Activated CD8-positive, alpha-beta memory T cell treated with anti-CD3 and anti-CD28 coated beads, Interleukin-2, amount 50 U/mL, for 1 hour (primary cell): ENCODE measurements around the gene IFT122.
A peak's percentile ranks its signal among the peaks of the same experiment; 100 is the strongest.

Source experiments
- DNase-seq: peaks from one replicate; pipeline ENCODE4 v3.0.0-alpha.2; 2020; ENCODE audit errors: extremely low read depth

IFT122 gene

DNA sequence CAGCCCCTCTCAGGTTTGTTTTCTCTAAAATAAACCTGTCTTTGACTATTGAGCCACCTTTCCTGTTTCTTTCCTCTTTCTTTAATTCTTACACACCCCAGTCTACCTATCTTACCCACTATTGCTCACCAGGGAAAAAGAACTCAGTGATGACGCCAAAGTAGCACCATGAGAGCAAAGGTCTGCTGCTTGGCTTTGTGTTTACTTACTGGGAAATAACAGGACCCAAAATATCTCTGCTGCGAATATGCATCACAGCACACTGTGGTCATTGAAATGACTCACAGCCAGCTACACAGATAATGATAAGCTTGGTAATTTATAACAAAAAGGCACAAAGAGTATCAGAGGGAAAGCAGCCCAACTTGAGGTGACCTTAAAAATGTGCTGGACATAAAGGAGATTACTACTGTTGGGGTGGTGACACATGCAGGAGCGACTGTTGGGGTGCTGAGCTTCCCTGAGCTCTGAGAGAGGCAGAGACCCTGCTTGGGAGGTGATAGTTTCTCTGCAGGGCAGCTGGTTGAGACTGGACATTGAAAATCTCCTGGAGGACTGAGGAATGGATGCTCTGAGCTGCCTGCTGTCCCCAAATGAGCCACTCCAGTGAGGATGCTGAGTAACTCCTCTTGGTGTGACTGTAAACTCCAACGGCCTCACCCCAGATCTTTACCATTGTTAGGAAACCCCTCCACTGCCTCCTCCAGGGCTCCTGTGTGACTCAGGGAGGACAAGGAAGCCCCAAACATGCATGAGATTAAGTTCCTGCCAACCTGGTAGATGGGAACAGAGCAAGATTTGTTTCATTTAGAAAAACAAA is 26.1 kb upstream of the IFT122 start:
- DNase-seq: no peak

DNA sequence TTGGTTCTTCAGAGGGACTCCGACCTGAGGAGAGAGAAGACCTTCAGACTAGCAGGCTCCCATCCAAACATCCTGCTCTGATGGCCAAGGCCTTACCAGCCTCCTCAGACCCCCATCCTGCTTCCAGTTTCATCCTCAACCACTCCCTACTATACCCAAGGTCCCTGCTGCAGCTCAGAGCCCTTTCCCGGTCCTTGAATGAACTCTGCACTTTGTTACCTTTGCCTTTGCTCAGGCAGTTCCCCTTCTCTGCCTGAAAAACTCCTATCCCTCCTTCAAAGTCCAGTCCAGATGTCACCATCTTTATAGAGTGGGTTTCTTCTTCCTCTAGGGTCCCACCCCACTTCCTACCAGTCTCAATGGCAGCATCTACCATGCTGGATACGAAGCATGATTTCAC is 24.6 kb upstream of the IFT122 start:
- DNase-seq: no peak

DNA sequence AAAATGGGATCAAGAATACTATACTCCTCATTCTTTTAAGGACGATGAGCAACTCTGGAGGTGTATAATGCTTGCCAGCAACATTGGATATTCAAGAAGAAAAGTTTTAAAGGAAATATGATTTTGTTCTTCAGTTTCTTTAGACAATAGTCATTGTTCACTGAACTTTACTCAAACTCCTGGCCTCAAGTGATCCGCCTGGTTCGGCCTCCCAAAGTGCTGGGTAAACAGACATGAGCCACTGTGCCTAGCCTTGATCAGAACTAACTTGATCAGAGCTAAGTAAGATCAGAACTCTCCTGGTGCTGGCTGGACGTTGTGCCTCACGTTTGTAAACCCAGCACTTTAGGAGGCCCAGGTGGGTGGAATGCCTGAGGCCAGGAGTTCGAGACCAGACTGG is 24.2 kb upstream of the IFT122 start:
- no peak for DNase-seq

DNA sequence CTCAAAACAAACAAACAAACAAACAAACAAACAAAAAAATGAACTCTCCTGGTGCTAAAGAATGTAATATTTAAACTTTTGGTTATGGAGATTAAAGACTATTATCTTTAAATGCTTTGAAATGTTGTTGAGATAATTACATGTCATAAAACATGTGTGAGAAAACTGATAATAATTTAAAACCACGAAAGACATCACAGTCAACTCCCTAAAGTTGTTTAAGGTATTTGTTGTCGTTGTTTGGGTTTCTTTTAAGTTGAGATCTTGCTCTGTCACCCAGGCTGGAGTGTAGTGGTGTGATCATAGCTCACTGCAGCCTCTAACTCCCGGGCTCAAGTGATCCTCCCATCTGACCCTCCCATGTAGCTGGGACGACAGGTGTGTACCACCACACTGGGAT is 23.6 kb upstream of the IFT122 start:
- DNase-seq: no peak

DNA sequence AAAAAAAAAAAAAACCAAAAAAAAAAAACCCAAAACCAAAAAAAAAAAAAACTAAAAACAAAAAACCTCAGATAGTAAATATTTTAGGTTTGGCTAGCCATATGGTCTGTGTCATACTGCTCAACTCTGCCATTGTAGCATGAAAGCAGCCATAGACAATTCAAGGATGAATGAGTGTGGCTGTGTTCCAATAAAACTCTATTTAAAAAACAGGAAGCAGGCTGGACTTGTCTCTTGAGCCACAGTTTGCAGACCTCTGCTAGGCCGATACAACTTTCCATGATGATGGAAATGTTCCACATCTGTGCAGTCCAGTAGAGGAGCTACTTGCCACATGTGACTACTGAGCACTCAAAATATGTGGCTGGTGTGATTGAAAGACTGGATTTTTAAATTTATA is 22.7 kb upstream of the IFT122 start:
- DNase-seq: no peak

DNA sequence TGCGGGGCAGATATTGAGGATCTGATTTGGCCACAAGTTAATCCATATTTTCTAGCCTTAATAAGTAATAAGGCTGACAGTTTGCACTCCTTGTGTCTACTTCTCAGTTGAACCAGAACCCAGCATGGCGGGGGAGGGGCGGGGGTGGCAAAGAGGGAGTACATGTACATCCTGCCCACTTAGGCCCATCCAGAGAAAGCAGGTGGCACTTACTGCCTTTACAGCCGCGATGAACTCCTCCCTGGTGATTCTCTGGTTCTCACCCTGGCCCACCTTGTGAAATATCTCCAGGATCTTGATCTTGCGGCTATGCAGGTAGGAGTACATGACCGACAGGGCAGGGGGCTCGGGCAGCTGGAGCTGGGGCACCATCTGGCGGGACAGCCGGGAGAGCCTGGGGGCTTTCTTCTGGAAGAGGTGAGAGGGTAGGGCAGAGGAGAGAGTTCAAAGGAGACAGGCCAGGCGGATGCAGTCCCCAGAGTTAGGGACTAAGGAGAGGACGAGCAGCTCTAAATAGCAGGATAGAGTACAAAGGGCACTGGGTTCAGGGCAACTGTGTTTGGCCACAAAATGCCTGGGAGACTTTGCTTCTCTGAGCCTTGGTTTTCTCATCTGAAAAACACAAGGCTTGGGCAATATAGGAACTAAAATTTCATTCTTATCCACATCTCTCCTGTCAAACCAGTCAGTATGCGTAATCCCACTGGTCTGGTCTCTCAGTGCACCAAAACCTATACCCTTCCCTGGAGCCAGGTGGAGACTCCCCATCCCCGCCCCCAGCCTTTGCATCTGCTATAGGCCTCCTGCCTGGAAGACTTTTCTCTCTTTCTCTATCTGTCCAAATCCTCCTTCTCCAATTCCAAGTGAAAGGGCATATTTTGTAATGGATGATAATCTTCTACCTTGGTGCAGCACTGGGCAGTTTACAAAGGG is 21.7 kb upstream of the IFT122 start:
- no peak for DNase-seq

DNA sequence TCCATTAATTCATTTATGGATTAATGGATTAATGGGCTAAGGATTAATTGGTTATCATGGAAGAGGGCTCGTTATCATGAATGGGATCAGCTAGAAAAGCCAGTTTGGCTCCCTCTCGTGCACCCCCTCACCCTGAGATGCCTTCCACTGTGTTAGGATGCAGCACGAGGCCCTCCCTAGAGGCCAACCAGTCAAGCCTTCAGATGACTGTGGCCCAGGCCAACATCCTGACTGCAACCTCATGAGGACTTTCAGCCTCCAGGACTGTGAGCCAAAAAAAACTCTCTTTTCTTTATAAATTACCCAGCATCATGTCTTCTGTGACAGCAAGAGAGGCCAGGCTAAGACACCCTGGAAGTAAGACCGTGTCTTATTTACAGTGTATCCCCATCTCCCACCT is 20.5 kb upstream of the IFT122 start:
- DNase-seq: no peak

DNA sequence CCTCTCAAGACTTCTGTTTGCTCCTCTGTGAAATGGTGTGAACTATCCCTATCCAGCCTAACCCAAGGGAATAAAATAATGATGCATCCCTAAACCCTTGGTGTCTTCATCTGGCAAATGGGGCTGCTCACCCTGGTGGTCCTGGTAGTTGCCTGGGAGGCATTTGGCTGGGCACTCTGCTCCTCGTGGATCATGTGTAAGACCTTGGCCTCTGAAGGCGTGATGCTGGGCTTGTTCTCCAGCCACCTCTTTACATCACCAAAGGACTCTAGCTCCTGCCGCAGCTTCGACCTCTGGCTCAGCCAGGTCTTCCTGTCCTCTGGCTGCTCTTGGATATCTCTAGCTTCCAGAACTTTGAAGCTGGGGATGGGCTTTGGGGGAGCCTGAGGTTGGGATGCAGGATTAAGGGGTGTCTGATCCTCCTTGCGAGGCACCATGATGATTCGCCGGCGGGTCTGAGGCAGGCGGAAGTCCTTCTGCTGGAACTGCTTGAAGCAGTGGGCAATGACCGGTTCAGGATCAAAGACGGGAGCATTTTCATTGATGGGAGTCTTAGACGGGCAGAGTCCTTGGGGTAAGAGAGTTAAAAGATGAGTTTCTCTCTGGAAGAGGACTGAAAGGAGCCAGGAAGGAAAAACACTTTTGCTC is 18.7 kb upstream of the IFT122 start:
- DNase-seq: no peak

DNA sequence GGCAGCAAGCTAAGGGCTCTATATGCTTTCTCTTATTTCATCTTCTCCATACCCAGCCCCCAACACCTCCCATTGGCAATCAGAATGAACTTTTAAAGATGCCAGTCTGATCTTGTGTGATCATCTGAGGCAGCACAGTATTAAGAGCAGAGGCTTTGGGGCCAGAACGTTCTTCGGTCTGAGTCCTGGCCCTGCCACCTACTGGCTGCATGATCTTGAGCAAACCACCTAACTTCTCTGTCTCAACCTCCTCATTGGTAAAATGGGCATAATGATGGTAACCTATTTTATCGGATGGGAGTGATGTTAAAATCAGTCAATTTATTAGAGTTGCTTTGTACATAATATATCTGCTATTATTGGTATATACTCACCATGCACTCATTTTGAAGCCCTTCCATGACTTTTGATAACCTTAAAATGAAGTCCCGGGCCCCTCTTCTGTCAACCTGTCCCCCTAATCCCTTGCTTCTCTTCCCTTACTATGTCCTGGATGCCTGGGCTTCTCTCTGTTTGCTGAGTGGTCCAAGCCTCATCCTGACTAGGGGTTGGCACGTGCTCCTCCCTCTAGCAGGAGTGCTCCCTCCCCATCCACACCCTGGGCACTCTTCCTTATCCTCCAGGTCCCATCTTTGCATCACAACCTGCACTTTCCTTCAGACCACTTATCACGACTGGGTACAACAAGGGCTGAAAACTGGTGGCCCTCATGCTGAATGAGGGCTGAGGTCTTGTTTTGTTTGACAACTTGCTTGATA is 17.9 kb upstream of the IFT122 start:
- DNase-seq: no peak

DNA sequence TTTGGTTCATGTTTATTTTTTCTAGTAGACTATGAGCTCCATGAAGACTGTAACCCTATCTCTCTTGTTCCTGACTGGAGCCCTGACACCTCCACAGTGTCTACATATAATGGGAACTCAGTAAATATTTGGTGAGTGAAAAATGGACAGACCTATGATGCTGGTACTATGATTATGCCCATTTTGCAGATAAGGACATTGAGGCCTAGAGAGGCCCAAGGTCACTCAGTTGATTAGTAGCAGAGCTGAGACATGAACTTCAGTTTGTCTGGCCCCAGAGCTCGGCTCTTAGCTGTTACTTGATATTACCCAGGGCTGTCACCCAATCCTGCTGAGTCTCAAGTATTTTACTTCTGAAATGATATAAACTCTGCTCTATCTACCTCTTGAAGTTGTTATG is 17.1 kb upstream of the IFT122 start:
- DNase-seq: no peak

DNA sequence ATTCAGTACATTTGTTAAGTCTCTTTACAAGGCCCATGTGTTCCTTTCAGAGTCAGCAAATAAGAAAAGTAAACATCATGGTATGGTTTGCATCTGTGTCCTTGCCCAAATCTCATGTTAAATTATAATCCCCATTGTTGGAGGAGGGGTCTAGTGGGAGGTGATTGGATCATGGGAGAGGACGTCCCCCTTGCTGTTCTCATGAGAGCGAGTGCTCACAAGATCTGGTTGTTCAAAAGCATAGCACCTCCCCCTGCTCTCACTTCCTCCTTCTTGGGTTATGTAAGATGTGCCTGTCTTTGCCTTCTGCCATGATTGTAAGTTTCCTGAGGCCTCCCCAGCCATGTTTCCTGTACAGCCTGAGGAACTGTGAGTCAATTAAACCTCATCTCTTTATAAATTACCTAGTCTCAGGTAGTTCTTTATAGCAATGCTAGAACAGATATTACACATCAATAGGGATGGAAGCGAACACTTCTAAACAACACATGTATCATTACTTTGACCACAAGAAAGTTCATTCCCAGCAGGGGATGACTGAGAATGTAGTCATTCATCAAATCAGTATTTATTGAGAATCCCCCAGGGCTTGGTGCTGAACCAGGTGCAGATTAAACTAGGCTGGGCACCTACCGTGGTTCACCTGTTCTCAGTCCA is 15.7 kb upstream of the IFT122 start:
- DNase-seq: no peak

DNA sequence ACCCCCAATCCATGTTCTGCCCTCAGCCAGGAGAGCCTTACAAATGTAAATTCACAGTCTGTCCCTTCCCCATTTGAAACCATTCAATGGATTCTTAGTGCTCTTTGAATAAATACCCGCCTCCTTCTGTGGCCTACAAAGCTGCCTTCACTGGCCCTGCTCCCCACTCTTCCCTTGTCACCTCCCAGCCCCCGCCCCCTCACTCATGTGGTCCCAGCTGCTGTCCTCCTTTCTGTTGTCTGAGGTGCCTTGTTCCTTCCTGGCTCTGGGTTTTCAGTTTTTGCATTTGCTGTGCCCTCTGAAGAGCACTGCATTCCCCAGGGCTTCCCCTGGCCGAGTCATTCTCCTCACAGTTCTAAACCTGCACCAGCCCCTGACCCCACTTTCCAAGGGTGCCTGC is 14.8 kb upstream of the IFT122 start:
- DNase-seq: no peak

DNA sequence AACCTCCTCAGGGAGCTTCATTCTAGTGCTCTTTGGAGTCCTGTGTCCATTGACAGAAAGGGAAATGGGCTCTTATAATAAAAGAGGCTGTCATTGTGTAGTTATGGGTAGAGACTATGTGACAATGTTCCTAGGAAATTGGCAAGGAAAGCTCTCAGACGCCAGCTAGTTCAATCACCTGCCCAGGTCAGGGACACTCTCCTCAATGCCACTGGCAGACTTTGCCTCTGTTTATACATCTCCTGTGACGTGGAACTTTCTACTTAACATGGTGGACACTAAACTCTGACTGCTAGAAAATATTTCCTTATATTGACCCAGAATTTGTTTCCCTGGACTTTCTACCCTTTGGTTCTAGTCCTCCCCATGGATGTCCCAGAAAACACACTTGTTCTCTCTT is 14.4 kb upstream of the IFT122 start:
- DNase-seq: no peak

DNA sequence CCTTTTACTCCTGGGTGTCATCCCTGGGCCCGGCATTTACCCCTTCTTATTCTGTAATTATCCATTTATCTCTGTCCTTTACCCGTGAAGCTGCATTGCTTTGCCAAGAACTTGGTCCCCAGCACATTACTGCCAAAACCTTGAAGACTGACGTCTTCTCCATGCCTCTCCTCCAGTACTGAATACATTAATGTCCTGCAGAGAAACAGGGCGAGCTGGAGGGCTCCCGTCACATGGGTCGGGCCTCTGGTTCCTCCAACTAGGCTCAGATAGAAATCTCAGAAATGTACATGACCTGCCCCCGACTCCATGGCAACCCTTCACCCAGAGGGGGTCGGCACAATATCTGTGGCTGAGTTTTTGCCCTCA is 12.0 kb upstream of the IFT122 start:
- DNase-seq: no peak

DNA sequence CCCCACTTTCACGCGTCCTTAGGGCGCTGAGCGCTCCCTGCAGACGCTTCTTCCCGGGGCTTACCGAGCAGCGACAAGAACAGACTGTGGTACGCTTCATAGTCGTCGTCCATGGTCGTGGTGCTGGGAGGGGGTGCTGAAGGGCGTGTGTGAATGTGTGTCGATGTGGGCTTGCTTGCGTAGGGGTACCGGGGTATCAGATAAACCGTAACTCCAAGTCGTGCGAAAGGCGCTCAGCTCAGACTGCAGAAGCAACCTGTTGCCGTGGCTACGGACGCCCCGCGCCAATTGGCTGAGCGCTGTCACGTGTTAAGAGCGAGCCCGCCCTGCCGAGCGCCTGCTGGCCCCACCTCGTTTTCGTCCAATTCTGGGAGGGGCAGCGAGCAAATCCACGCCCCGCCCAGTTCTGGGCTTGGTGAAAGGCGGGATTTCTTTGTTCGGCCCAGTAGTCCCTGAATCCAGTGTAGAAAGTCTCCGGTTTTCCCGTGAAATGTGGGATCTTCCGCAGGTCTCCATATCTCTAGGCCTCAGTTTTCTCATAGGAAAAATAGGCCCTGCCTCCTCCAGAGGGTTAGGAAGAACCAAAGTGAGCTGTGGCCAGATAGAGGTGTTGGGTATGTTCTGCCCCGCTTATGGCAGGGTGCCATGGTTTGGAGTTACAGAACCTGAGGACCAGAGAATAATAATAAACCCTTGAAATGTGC is 11.5 kb upstream of the IFT122 start, which contains the start of gene EFCAB12:
EFCAB12 (minus strand) TSS at position 261 of the 704 bp plus-strand sequence; CDS start at position 113, 148 bp downstream.
- DNase-seq: peak; percentile 66

DNA sequence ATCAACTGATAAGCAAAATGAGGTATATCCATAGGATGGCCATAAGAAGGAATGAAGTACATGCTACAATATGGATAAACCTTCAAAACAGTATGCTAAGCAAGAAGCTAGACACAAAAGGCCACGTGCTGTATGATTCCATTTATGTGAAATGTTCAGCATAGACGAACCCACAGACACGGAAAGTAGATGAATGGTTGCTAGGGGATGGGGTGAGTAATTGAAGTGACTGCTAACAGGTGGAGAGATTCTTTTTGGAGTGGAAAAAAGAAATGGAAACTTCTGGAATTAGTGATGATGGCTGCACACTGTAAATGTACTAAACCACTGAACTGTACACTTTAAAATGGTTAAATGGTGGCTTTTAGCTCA is 11.0 kb upstream of the IFT122 start:
- no peak for DNase-seq

DNA sequence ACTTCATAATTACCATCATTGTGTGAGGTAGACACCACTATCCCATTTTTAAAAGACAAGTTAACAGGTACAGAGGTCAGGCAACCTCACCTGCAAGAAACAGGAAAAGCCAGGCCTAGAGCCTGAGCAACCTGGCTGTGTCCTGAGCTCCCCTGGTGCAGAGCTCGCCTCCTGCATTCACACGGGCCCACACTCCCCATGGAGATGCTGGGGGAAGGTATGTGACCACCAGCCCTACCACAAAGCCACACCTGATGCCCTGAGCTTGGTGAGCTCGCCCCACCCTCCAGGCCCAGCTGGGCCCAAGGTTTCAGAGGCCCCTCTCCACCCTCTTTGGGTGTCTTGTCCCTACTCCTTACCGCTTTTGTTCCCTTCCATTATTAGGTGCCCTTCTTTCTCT is 10.4 kb upstream of the IFT122 start:
- no peak for DNase-seq

DNA sequence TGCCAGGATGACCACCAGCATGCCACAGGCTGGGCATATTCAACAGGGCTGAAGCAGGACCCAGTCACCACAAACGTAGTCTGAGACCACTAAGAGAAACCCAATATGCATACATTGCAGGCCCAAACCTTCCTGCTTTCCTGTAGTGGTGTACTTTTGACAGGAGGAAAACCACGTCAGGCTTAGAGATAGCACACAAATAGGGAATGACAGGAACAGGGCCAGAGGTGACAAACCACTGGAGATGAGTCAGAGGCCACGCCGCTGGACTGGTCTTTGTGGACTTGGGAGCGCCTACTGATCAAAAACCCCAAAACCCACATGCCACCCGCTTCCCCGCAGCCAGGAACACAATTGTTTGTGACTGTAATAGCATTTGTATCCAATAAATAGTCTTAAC is 8.0 kb upstream of the IFT122 start:
- DNase-seq: no peak

DNA sequence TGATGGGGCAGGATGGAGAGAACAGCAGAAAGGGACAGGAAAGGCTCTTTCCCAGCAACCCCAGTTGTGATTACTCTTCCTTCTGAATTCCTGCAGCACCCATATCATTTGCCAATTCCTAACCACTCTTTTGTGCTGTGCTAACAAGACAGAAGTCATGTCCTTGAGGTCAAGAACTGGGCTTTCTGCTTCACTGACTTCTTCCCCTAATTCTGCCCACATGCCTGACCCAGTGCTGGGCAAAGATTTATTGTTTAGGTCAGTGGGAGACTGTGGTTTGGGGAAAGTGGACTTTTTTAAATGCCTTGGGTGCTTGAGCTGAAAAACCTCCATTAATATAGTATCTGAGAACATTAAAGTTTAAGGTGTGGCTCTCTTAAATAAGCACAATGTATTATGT is 7.4 kb upstream of the IFT122 start:
- no peak for DNase-seq

DNA sequence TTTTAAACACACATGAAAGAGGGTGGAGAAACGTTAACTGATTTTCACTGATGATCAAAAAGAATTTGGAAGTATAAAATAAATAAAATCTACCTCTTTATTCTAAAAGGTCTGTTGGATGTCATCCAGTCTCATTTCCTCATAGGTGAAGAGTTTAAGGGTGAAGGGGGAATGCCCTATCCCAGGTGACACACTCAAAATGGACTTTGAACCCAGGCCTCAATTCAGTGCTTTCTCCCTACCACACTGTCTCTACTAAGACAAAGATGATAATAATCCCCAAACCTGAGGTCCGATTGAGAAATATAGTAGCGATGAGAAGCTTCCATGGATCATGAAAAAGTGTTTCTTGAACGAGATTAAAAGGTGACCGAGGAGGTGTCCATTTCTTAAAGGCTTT is 6.5 kb upstream of the IFT122 start:
- no peak for DNase-seq

DNA sequence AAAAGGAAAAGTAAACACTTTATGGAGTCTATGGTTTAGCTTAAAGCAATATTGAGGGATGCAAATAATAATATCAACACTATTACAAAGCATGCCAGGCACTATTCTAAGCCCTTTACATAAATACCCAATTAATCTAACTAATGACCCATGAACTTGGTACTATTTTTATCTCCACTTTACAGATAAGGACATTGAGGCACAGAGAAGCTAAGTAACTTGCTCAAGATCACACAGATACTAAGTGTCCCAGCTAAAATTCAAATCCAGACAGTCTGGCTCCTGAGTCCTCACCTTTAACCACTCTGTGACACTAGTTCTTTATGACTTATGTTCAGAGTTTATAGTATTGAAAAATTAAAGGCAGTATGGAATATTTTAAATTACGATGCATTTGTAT is 5.9 kb upstream of the IFT122 start:
- DNase-seq: no peak
